SJSA1 (cell line): ENCODE results near the gene DGCR8. TPM values are rescaled to one million over a fixed set of nuclear protein-coding genes. Genes with fewer than 3 reads are reported as not detected.
"Not testable (repeated sequence)": the region's sequence is repeated elsewhere in the genome, so short reads cannot be mapped to it uniquely, and the experiment has no call there.

ENCODE experiments used
- DNase-seq, 2 experiments: peaks; one replicate each; pipeline ENCODE4 v3.0.0-alpha.2; 2015 to 2020; ENCODE audit warnings: low spot score in 2 of 2, low read depth in 1 of 2
- H3K27ac ChIP-seq: fragments of 250-450 bp; sonication (Bioruptor Pico); 2 replicates; pipeline ENCODE4 v1.5.1; 2020; ENCODE audit warnings: mild to moderate bottlenecking, moderate library complexity
- H3K27me3 ChIP-seq: fragments of 250-450 bp; sonication (Bioruptor Pico); replicated peaks from 2 replicates; pipeline ENCODE4 v1.5.1; 2020; ENCODE audit warnings: mild to moderate bottlenecking, moderate library complexity
- H3K36me3 ChIP-seq: fragments of 250-450 bp; sonication (Bioruptor Pico); 2 replicates; pipeline ENCODE4 v1.5.1; 2020; ENCODE audit warnings: mild to moderate bottlenecking
- H3K4me1 ChIP-seq: fragments of 250-450 bp; sonication (Bioruptor Pico); replicated peaks from 2 replicates; pipeline ENCODE4 v1.6.1; 2021; ENCODE audit warnings: mild to moderate bottlenecking
- H3K4me3 ChIP-seq: fragments of 250-450 bp; sonication (Bioruptor Pico); 2 replicates; pipeline ENCODE4 v1.5.1; 2020; ENCODE audit warnings: mild to moderate bottlenecking
- H3K9me3 ChIP-seq: fragments of 250-450 bp; sonication (Bioruptor Pico); replicated peaks from 2 replicates; pipeline ENCODE4 v1.5.1; 2020; ENCODE audit warnings: mild to moderate bottlenecking
- total RNA-seq: library from RNA; depleted of rRNA; stranded (reverse); fragments of >200 nt; shearing (Covaris generic); gene quantifications from 2 replicates; pipeline ENCODE4 v1.2.3, GENCODE V29; 2014

DGCR8 gene
- total RNA-seq, 1 experiment from 2014 or later, result 24.8 TPM

DNA sequence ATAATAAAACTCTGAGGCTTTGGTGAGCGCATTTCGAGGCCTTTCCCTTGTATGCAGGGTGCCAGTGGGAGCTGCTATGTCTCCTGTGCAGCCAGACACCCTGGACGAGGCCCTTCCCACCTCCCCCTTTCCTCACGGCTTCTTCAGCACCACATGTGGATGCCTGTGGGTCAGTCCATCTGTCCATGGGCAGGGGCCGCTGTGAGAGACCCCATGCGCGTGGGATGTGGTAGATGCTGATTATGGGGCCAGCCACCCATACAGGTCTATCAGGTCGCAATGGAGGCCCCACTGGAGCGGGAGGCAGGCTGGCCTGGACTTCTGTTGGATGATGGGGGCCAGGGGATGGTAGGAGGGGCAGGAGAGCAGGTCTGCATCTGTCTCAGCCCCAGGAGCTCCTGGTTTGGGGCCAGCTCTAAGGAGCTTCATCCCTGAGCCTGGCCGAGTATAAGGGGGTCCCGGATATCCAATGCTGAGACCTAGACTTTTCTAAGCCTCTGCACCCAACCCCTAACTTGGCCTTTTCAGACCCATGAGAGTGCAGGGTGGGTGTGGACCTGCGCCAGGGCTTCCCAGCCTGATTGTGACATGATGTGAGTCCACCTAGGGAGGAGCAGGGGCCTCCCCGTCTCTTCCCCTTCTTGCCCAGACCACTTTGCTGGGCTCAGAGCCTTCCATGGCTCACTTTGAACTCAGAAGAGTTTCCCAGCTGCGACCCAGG, 14.0 kb upstream of the DGCR8 start:
- Histone ChIP-seq H3K4me3 (no peak overlapping the region), H3K36me3 (peaks cover 17% of the 10 kb centered on the region), H3K27ac (no peak overlapping the region), H3K27me3 (no peaks in the 10 kb centered on the region), H3K9me3 (no peaks in the 10 kb centered on the region), H3K4me1 (peaks cover 4% of the 10 kb centered on the region; the same call in 1 of the 2 replicates)
- DNase-seq, result no peak

DNA sequence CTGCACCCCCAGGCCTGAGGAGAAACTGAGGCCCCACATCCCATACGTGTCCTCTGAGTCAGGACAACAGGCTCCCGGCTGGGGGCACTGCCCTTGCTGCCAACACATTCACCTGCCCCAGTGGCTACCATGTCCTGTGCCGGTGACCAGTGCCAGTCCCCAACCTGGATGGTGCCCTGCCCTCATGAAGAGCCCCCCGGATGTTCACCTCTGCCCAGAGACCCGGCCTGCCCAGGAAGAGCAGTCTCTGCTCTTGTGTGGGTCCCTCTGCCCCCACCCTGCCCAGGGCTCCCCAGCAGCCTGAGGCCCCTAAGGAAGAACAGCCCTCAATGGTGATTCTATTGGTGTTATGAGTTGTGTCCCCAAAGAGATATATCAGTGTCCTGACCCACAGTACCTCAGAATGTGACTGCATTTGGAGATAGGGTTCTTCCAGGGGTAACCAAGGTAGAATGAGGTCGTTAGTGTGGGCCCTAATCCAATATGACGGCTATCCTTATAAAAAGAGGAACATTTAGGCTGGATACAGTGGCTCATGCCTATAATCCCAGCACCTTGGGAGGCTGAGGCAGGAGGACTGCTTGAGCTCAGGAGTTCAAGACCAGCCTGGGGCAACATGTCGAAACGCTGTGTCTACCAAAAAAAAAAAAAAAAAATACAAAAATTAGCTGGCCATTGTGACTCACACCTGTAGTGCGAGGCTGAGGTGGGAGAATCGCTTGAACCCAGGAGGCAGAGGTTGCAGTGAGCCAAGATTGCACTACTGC, 13.2 kb upstream of the DGCR8 start:
- Histone ChIP-seq H3K4me3 (no peak overlapping the region), H3K27me3 (no peaks in the 10 kb centered on the region), H3K27ac (no peak overlapping the region), H3K36me3 (peaks cover 11% of the 10 kb centered on the region), H3K4me1 (peaks cover 4% of the 10 kb centered on the region; the same call in 1 of the 2 replicates), H3K9me3 (no peaks in the 10 kb centered on the region)
- no peak for DNase-seq

- H3K27ac ChIP-seq, H3K4me1 ChIP-seq, H3K9me3 ChIP-seq, H3K4me3 ChIP-seq, H3K27me3 ChIP-seq, DNase-seq: not testable (repeated sequence)
- H3K36me3 ChIP-seq, result peaks cover 11% of the 10 kb centered on the region
These were observed 12.7 kb upstream of the DGCR8 start for GRCh38 chr22:20067384-20067682.

GRCh38 chr22:20068640-20069039, 11.4 kb upstream of the DGCR8 start:
- Histone ChIP-seq H3K36me3 (peaks cover 6% of the 10 kb centered on the region), H3K27me3 (no peaks in the 10 kb centered on the region), H3K9me3 (no peaks in the 10 kb centered on the region), H3K4me3 (no peak overlapping the region), H3K27ac (no peak overlapping the region), H3K4me1 (no peaks in the 10 kb centered on the region)
- no peak for DNase-seq

- DNase-seq, result no peak
- H3K4me1 ChIP-seq, result no peaks in the 10 kb centered on the region
- H3K36me3 ChIP-seq, result peaks cover 2% of the 10 kb centered on the region; the same call in 1 of the 2 replicates
- no peak overlapping the region for H3K4me3 ChIP-seq
- H3K9me3 ChIP-seq, result no peaks in the 10 kb centered on the region
- no peak overlapping the region for H3K27ac ChIP-seq
- H3K27me3 ChIP-seq, result no peaks in the 10 kb centered on the region
These were observed 10.6 kb upstream of the DGCR8 start for GRCh38 chr22:20069331-20070042.

DNA sequence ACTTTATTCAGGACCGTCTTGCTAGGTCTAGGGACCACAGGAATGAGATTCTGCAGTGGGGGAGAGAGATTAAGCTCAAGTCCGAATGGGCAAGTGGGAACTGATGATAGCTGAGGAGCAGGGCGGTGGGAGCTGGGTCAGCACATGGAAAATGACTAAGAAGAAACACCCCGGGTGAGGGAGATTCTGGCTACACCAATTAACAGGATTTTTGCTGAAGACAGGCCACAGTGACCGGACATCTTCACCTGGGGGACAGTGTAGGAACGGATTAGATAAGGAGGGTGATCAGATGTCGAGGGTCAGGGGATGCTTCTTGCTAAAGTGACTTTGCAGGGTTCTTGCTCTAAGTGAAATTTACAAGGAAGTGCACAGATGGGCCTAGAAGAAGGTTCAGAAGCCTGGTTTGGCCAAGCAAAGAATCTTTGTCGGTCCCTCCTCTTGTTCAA, 8.5 kb upstream of the DGCR8 start:
- Histone ChIP-seq H3K27me3 (no peaks in the 10 kb centered on the region), H3K4me3 (no peak overlapping the region), H3K4me1 (no peaks in the 10 kb centered on the region), H3K27ac (no peak overlapping the region), H3K9me3 (no peaks in the 10 kb centered on the region), H3K36me3 (no peaks in the 10 kb centered on the region)
- no peak for DNase-seq

- H3K36me3 ChIP-seq, result peaks cover 17% of the 10 kb centered on the region
- no peaks in the 10 kb centered on the region for H3K27me3 ChIP-seq
- no peak overlapping the region for H3K27ac ChIP-seq
- no peaks in the 10 kb centered on the region for H3K9me3 ChIP-seq
- no peak for DNase-seq
- H3K4me1 ChIP-seq, result peaks cover 13% of the 10 kb centered on the region
- no peak overlapping the region for H3K4me3 ChIP-seq
These were observed 3.3 kb upstream of the DGCR8 start for GRCh38 chr22:20076627-20077172.

- Histone ChIP-seq H3K27ac (peak overlapping the region; percentile 92), H3K4me3 (peak overlapping the region; percentile 94), H3K4me1 (peaks cover 24% of the 10 kb centered on the region), H3K27me3 (no peaks in the 10 kb centered on the region), H3K36me3 (peaks cover 53% of the 10 kb centered on the region), H3K9me3 (no peaks in the 10 kb centered on the region)
- DNase-seq, result peak in 1 of 2 experiments; percentile 75
These were observed 369 bp downstream of the DGCR8 start for GRCh38 chr22:20080445-20080775.

- peak overlapping the region; percentile 92 for H3K27ac ChIP-seq
- peak; percentile 71 to 83 for DNase-seq
- peaks cover 24% of the 10 kb centered on the region for H3K4me1 ChIP-seq
- H3K9me3 ChIP-seq, result no peaks in the 10 kb centered on the region
- H3K27me3 ChIP-seq, result no peaks in the 10 kb centered on the region
- H3K36me3 ChIP-seq, result peaks cover 59% of the 10 kb centered on the region
- H3K4me3 ChIP-seq, result peak overlapping the region; percentile 94
These were observed 974 bp downstream of the DGCR8 start for GRCh38 chr22:20080776-20081654.

DNA sequence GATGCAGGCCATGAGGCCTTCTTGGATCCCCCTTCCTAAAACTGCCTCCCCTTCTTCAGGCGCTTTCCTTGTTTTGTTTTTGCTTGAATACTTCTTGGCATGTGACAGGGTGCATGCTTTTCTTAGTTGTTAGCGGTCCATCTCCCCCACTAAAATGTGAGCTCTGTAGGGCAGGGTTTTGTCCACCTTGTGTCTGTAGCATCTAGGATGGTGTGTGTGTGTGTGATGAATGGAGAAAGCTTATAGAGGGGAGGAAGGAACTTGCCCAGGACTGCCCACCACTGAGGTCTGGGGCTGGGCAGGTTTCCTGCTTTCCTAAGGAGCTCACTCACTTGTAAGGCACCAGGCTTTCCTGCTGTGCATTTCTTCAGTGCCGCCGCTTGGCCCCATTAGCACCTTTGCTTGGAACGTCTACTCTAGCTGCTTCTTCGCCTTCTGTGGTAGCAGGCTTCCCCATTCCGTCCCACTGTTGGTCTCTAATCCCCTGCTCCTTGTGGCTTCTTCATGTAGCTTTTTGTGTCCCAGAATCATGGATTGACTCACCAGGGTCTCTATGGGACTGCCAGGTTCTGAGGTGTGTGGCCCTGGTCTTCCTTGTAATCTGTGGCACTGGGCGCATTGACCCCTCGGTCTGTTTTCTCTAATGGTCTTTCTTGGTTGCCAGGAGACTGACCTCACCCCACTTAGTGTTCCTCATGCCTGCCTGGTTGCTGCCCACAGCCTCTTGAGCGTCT, 3.3 kb downstream of the DGCR8 start:
- H3K27me3 ChIP-seq, result no peaks in the 10 kb centered on the region
- no peak overlapping the region for H3K4me3 ChIP-seq
- H3K4me1 ChIP-seq, result peaks cover 24% of the 10 kb centered on the region
- no peak for DNase-seq
- peaks cover 82% of the 10 kb centered on the region for H3K36me3 ChIP-seq
- H3K9me3 ChIP-seq, result no peaks in the 10 kb centered on the region
- no peak overlapping the region for H3K27ac ChIP-seq

DNA sequence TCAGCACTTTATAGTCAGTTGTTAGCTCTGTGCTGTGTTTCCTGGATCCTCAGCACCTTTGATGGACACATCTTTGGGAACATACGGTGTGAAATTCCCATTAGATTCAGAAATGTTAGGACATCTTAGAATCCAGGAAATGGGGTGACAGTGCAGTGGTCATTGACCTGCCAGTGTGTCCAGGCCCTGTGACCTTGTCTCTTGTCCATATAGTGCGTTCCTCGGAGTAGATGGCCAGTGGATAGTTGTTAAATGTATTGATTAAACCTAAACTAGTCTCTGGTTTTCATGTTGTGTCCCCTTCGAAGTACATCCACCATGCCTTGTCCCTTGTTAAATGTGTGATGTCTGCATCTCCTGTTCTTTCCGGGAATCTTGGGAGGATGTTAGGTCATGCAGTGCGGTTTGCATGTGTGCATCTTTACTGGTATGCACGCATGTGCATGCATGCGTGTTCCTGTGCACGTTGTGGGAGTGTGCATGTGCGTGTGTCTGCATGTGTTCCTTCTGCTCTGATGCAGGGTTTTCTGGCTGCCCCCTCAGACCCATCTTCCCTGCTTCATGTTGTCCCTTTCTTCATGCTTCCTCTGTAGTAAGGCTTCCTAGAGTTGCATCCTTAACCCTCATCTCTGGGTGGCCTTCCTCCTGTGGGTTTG, 4.0 kb downstream of the DGCR8 start:
- no peak for DNase-seq
- peaks cover 24% of the 10 kb centered on the region for H3K4me1 ChIP-seq
- no peak overlapping the region for H3K4me3 ChIP-seq
- peaks cover 89% of the 10 kb centered on the region for H3K36me3 ChIP-seq
- no peak overlapping the region for H3K27ac ChIP-seq
- H3K9me3 ChIP-seq, result no peaks in the 10 kb centered on the region
- H3K27me3 ChIP-seq, result no peaks in the 10 kb centered on the region
